Measurements from ENCODE around the gene GNB1L. TPM values are rescaled to one million over a fixed set of nuclear protein-coding genes. Genes with fewer than 3 reads are reported as not detected.

GNB1L gene
- total RNA-seq, 2 experiments from 2014 or later: 3.0 to 6.5 TPM

GRCh38 chr22:19807914-19808872, 46.5 kb downstream of the GNB1L start:
- Mint-ChIP-seq H3K27me3 (no peaks in the 10 kb centered on the region), H3K4me3 (no peak overlapping the region), H3K27ac (no peak overlapping the region), H3K4me1 (ENCODE audit: low read depth) (no peaks in the 10 kb centered on the region), H3K9me3 (no peaks in the 10 kb centered on the region), H3K36me3 (ENCODE audit: low read depth) (no peaks in the 10 kb centered on the region)
- POLR2A ChIA-PET: no interaction called here
- Histone ChIP-seq H3K4me1 (ENCODE audit: insufficient read depth, low read length) (peaks cover 15% of the 10 kb centered on the region), H3K4me3 (ENCODE audit: low read length) (no peak overlapping the region), H3K27me3 (ENCODE audit: control insufficient read depth in 1 of 2, insufficient read depth in 2 of 2, low read length in 2 of 2) (no peaks in the 10 kb centered on the region), H3K9me3 (ENCODE audit: control insufficient read depth in 1 of 2, insufficient read depth in 1 of 2, low read length in 2 of 2) (no peaks in the 10 kb centered on the region), H3K27ac (ENCODE audit: low read depth in 1 of 2, low read length in 2 of 2) (no peak overlapping the region), H3K36me3 (ENCODE audit: insufficient read depth, low read length) (peaks cover 25% of the 10 kb centered on the region)
- TF ChIP-seq, protein P1, sequence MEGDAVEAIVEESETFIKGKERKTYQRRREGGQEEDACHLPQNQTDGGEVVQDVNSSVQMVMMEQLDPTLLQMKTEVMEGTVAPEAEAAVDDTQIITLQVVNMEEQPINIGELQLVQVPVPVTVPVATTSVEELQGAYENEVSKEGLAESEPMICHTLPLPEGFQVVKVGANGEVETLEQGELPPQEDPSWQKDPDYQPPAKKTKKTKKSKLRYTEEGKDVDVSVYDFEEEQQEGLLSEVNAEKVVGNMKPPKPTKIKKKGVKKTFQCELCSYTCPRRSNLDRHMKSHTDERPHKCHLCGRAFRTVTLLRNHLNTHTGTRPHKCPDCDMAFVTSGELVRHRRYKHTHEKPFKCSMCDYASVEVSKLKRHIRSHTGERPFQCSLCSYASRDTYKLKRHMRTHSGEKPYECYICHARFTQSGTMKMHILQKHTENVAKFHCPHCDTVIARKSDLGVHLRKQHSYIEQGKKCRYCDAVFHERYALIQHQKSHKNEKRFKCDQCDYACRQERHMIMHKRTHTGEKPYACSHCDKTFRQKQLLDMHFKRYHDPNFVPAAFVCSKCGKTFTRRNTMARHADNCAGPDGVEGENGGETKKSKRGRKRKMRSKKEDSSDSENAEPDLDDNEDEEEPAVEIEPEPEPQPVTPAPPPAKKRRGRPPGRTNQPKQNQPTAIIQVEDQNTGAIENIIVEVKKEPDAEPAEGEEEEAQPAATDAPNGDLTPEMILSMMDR (IDR thresholded peaks at IDR 0.05): no peak
- intact Hi-C loops (cut with DNase I, micrococcal nuclease): no loop called here
- ATAC-seq (ENCODE audit: poor library complexity): no peak
- CTCF ChIA-PET: interaction anchor here (1.3 kb wide), 1 partner anchor 78 kb away, joined by 3 read pairs; no protein-coding TSS in a partner anchor
- no peak for DNase-seq

DNA sequence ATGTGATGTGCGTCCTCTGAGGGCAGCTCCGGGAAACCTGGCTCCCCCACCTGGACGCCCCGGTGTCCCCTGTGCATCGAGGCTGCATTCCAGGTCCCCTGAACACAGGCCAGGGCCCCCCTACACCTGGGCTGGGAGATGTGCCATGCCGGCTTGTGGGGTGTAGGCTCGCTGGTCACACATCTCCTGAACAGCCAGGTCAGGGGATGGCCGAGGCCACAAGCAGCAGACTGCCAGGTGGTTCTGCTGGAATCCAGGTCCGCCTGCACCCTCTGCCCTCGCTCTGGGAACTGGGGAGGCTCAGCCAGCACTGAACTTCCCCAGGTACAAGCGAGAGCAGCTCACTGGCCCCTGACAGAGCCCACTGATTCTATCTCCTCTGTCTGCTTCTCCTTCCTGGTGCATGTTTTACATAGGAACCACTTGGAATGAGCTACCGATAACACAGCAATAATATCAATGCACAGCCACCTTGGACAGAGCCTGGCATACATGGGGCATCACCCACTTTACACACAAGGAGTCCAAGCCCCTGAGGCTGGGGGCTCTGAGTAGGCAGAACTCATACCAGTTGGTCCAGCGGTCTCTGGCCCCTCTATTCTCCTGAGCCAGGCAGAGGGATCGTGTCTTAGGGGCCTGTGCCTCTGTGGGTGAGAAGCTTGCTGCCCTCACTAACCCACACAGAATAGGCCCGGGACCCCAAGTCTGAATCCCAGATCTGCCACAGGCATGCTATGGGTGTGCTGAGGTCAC, 47.3 kb downstream of the GNB1L start:
- Histone ChIP-seq H3K27ac (ENCODE audit: low read depth in 1 of 2, low read length in 2 of 2) (no peak overlapping the region), H3K36me3 (ENCODE audit: insufficient read depth, low read length) (peaks cover 24% of the 10 kb centered on the region), H3K4me3 (ENCODE audit: low read length) (no peak overlapping the region), H3K27me3 (ENCODE audit: control insufficient read depth in 1 of 2, insufficient read depth in 2 of 2, low read length in 2 of 2) (no peaks in the 10 kb centered on the region), H3K9me3 (ENCODE audit: control insufficient read depth in 1 of 2, insufficient read depth in 1 of 2, low read length in 2 of 2) (no peaks in the 10 kb centered on the region), H3K4me1 (ENCODE audit: insufficient read depth, low read length) (peaks cover 15% of the 10 kb centered on the region)
- H3K9me3 Mint-ChIP-seq: no peaks in the 10 kb centered on the region
- H3K27ac Mint-ChIP-seq: no peak overlapping the region
- no peaks in the 10 kb centered on the region for H3K4me1 Mint-ChIP-seq (ENCODE audit: low read depth)
- DNase-seq: no peak
- H3K36me3 Mint-ChIP-seq (ENCODE audit: low read depth): peaks cover 8% of the 10 kb centered on the region
- H3K27me3 Mint-ChIP-seq: no peaks in the 10 kb centered on the region
- intact Hi-C loops (cut with DNase I, micrococcal nuclease): no loop called here
- no peak for ATAC-seq (ENCODE audit: poor library complexity)
- TF ChIP-seq, protein P1 (IDR thresholded peaks at IDR 0.05): no peak
- ChIA-PET POLR2A (no interaction called here), CTCF (no interaction called here)
- H3K4me3 Mint-ChIP-seq: no peak overlapping the region

DNA sequence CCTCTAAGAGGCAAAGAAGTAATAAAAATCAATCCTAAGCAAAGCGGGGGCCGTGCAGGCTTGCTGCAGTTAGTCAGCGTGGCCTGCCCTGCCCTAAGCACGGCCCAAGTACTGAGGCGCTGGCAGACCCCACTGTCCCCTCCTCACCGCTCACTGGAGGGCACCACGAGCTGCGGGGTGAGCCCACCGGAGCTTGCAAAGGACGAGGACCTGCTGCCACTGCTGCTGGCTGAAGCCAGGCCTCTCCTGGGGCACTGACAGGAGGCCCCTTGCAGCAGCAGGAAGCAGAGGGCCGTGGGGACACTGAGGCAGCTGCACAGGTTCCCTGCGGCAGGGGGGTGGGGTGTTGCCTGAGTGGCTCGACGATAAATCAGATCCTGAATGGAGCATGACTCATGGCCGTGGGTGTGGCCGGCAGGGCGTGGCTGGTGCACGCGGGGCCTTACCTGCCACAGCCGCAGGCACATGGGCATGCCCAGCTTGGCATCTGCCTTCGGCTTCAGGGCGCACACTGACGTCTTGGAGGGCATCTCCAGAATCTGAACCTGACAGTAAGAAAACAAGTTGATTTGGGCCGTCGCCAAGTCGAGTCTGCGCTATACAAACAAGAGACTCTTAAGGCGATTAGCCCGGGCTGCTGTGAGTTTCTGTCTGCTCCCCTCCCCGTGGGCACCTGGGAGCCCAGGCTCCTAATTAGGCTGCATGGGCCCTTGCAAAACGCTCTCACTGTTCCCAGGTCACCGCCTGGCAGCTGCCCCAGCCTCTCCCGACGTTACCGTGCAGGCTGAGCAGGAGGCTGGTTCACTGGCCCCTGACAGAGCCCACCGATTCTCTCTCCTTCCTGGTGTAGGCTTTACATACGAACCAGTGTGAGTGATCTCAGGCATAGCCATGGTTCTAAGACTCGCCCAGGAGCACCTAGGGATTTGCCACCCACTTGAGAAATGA, 48.2 kb downstream of the GNB1L start:
- ChIA-PET POLR2A (no interaction called here), CTCF (no interaction called here)
- intact Hi-C loops (cut with DNase I, micrococcal nuclease): no loop called here
- Mint-ChIP-seq H3K36me3 (ENCODE audit: low read depth) (peaks cover 17% of the 10 kb centered on the region), H3K4me3 (no peak overlapping the region), H3K27me3 (no peaks in the 10 kb centered on the region), H3K27ac (no peak overlapping the region), H3K4me1 (ENCODE audit: low read depth) (no peaks in the 10 kb centered on the region), H3K9me3 (no peaks in the 10 kb centered on the region)
- Histone ChIP-seq H3K27ac (ENCODE audit: low read depth in 1 of 2, low read length in 2 of 2) (no peak overlapping the region), H3K36me3 (ENCODE audit: insufficient read depth, low read length) (peaks cover 24% of the 10 kb centered on the region), H3K9me3 (ENCODE audit: control insufficient read depth in 1 of 2, insufficient read depth in 1 of 2, low read length in 2 of 2) (no peaks in the 10 kb centered on the region), H3K27me3 (ENCODE audit: control insufficient read depth in 1 of 2, insufficient read depth in 2 of 2, low read length in 2 of 2) (no peaks in the 10 kb centered on the region), H3K4me3 (ENCODE audit: low read length) (no peak overlapping the region), H3K4me1 (ENCODE audit: insufficient read depth, low read length) (peaks cover 15% of the 10 kb centered on the region)
- no peak for DNase-seq
- TF ChIP-seq, protein P1 (IDR thresholded peaks at IDR 0.05): no peak
- ATAC-seq (ENCODE audit: poor library complexity): no peak
